ENCODE data around the gene SKIL.

DNA sequence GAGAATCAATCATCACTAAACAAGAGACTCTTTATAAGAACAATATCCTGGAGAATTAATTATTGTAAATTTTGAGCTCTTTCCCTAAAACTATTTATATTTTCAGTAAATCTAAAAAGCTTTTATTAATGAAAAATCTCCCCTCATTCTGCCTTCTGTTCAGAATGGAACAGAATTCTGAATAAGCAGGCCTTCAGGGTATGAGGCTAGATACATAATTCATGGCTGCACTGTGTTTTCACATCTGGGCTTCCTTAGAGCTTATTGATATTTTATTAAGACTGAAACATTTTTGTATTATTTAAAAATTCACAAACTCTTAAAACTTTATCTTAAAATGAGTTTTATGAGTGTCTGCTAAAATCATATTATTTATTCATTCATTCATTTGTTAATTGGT lies 85.9 kb downstream of the SKIL start:
- TF ChIP-seq, protein P1, sequence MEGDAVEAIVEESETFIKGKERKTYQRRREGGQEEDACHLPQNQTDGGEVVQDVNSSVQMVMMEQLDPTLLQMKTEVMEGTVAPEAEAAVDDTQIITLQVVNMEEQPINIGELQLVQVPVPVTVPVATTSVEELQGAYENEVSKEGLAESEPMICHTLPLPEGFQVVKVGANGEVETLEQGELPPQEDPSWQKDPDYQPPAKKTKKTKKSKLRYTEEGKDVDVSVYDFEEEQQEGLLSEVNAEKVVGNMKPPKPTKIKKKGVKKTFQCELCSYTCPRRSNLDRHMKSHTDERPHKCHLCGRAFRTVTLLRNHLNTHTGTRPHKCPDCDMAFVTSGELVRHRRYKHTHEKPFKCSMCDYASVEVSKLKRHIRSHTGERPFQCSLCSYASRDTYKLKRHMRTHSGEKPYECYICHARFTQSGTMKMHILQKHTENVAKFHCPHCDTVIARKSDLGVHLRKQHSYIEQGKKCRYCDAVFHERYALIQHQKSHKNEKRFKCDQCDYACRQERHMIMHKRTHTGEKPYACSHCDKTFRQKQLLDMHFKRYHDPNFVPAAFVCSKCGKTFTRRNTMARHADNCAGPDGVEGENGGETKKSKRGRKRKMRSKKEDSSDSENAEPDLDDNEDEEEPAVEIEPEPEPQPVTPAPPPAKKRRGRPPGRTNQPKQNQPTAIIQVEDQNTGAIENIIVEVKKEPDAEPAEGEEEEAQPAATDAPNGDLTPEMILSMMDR (IDR thresholded peaks at IDR 0.05) = no peak
- TF ChIP-seq POLR2A (IDR thresholded peaks at IDR 0.05) = no peak

Data from adrenal gland (tissue), 5 donors.